HG02884 (cell line): Measurements from ENCODE around the gene SAA2.
"Not testable (repeated sequence)": the region's sequence is repeated elsewhere in the genome, so short reads cannot be mapped to it uniquely, and the experiment has no call there.

ENCODE experiments used
- ATAC-seq: cut with Tn5 transposase; IDR thresholded peaks from one replicate; pipeline ENCODE4 v1.9.1; 2021; ENCODE audit warnings: mild to moderate bottlenecking, moderate library complexity; ENCODE audit not compliant: unreplicated experiment

The SAA2 gene

GRCh38 chr11:18248561-18248960 lies at the start of gene SAA2:
TSS of gene SAA2 (minus strand) at chr11:18248668. CDS start at chr11:18248011, 657 bp downstream.
- no peak for ATAC-seq

- ATAC-seq: no peak
These were observed 46.8 kb upstream of the SAA2 start for GRCh38 chr11:18295316-18295715.

- no peak for ATAC-seq
These were observed 46.4 kb upstream of the SAA2 start for GRCh38 chr11:18294862-18295261.

GRCh38 chr11:18288911-18289310 lies 40.4 kb upstream of the SAA2 start:
- ATAC-seq: no peak

- ATAC-seq: no peak
These were observed 37.4 kb upstream of the SAA2 start for GRCh38 chr11:18285841-18286240.

GRCh38 chr11:18282626-18283025 lies 34.2 kb upstream of the SAA2 start:
- no peak for ATAC-seq

GRCh38 chr11:18280438-18281045 lies 32.1 kb upstream of the SAA2 start:
- peak; percentile 88 for ATAC-seq

- no peak for ATAC-seq
These were observed 29.2 kb upstream of the SAA2 start for GRCh38 chr11:18277565-18278271.

- ATAC-seq: no peak
These were observed 22.7 kb upstream of the SAA2 start for GRCh38 chr11:18271206-18271605.

GRCh38 chr11:18270102-18270501 lies 21.6 kb upstream of the SAA2 start:
- ATAC-seq: no peak

GRCh38 chr11:18269252-18269651 lies 20.8 kb upstream of the SAA2 start:
- not testable (repeated sequence) for ATAC-seq

- peak; percentile 54 for ATAC-seq
These were observed 19.1 kb upstream of the SAA2 start for GRCh38 chr11:18267335-18268133.

GRCh38 chr11:18265949-18266348 lies 17.5 kb upstream of the SAA2 start, which contains the start of gene SAA1:
TSS of gene SAA1 (plus strand) at chr11:18266264. CDS start at chr11:18266888, 624 bp downstream.
- no peak for ATAC-seq

- no peak for ATAC-seq
These were observed 16.4 kb upstream of the SAA2 start for GRCh38 chr11:18264677-18265555.

GRCh38 chr11:18264035-18264434 lies 15.6 kb upstream of the SAA2 start:
- no peak for ATAC-seq

GRCh38 chr11:18262681-18263350 lies 14.3 kb upstream of the SAA2 start:
- not testable (repeated sequence) for ATAC-seq

- ATAC-seq: no peak
These were observed 13.3 kb upstream of the SAA2 start for GRCh38 chr11:18261721-18262120.

- no peak for ATAC-seq
These were observed 10.8 kb upstream of the SAA2 start for GRCh38 chr11:18259259-18259658.

- no peak for ATAC-seq
These were observed 6.4 kb upstream of the SAA2 start for GRCh38 chr11:18254781-18255361.
